GM21515 (cell line): ENCODE measurements around the gene METTL25B.

Experiments used
- ATAC-seq: cut with Tn5 transposase; IDR thresholded peaks from one replicate; pipeline ENCODE4 v1.9.1; 2021; ENCODE audit not compliant: unreplicated experiment

The METTL25B gene

GRCh38 chr1:156727926-156728598 is at the start of gene METTL25B:
Gene METTL25B (plus strand): TSS chr1:156728469. CDS start chr1:156729105, 636 bp downstream.
- ATAC-seq, result peak; percentile 46

- ATAC-seq, result no peak
These were observed 48.2 kb upstream of the METTL25B start for GRCh38 chr1:156680056-156680455.

GRCh38 chr1:156681196-156681960 is 46.9 kb upstream of the METTL25B start:
- ATAC-seq, result no peak

- no peak for ATAC-seq
These were observed 45.9 kb upstream of the METTL25B start for GRCh38 chr1:156682166-156682890.

- ATAC-seq, result no peak
These were observed 44.0 kb upstream of the METTL25B start for GRCh38 chr1:156684227-156684782.

GRCh38 chr1:156689035-156689952 is 39.0 kb upstream of the METTL25B start:
- ATAC-seq, result no peak

- no peak for ATAC-seq
These were observed 38.2 kb upstream of the METTL25B start for GRCh38 chr1:156689953-156690674.

GRCh38 chr1:156690675-156691036 is 37.6 kb upstream of the METTL25B start:
- ATAC-seq, result no peak

GRCh38 chr1:156691191-156691590 is 37.1 kb upstream of the METTL25B start:
- no peak for ATAC-seq

GRCh38 chr1:156691665-156692440 is 36.4 kb upstream of the METTL25B start:
- ATAC-seq, result no peak

- ATAC-seq, result no peak
These were observed 35.8 kb upstream of the METTL25B start for GRCh38 chr1:156692441-156692924.

- no peak for ATAC-seq
These were observed 35.1 kb upstream of the METTL25B start for GRCh38 chr1:156692925-156693847.

- ATAC-seq, result no peak
These were observed 34.2 kb upstream of the METTL25B start for GRCh38 chr1:156693848-156694689.

- ATAC-seq, result no peak
These were observed 33.6 kb upstream of the METTL25B start for GRCh38 chr1:156694690-156694962.

GRCh38 chr1:156696755-156697154 is 31.5 kb upstream of the METTL25B start:
- no peak for ATAC-seq

GRCh38 chr1:156697481-156697880 is 30.8 kb upstream of the METTL25B start:
- no peak for ATAC-seq

GRCh38 chr1:156698995-156699394 is 29.3 kb upstream of the METTL25B start:
- ATAC-seq, result no peak
